GM19043 (cell line): ENCODE measurements around the gene APOBEC3F.

Experiments
- ATAC-seq: cut with Tn5 transposase; IDR thresholded peaks from one replicate; pipeline ENCODE4 v1.9.1; 2021; ENCODE audit warnings: low read depth; ENCODE audit not compliant: unreplicated experiment

The APOBEC3F gene

GRCh38 chr22:39090426-39091064, 49.9 kb downstream of the APOBEC3F start:
- no peak for ATAC-seq

GRCh38 chr22:39091126-39092081, 50.7 kb downstream of the APOBEC3F start:
- ATAC-seq: no peak

GRCh38 chr22:39092111-39092862, 51.6 kb downstream of the APOBEC3F start:
- no peak for ATAC-seq

GRCh38 chr22:39094717-39095389, 54.2 kb downstream of the APOBEC3F start:
- ATAC-seq: no peak

GRCh38 chr22:39095971-39096370, 55.3 kb downstream of the APOBEC3F start:
- ATAC-seq: no peak

- ATAC-seq: no peak
These were observed 56.7 kb downstream of the APOBEC3F start, which contains the start of gene APOBEC3H for GRCh38 chr22:39097098-39098020. Gene APOBEC3H, plus strand, starts transcription at chr22:39097244. Its CDS starts 3,035 bp downstream, at chr22:39100279.

- no peak for ATAC-seq
These were observed 57.4 kb downstream of the APOBEC3F start for GRCh38 chr22:39098026-39098425.

- ATAC-seq: no peak
These were observed 57.9 kb downstream of the APOBEC3F start for GRCh38 chr22:39098576-39098975.

- ATAC-seq: no peak
These were observed 60.6 kb downstream of the APOBEC3F start for GRCh38 chr22:39101226-39101625.

GRCh38 chr22:39103431-39103830, 62.8 kb downstream of the APOBEC3F start:
- no peak for ATAC-seq
